Measurements from ENCODE around the gene LMCD1. TPM values are rescaled to one million over a fixed set of nuclear protein-coding genes. Genes with fewer than 3 reads are reported as not detected.

The LMCD1 gene
- total RNA-seq, 1 donor from 2014 or later = 119 TPM

- no peak for DNase-seq (ENCODE audit: low read depth)
These were observed 4.0 kb downstream of the LMCD1 start for GRCh38 chr3:8505621-8506020.

- DNase-seq (ENCODE audit: low read depth) = no peak
These were observed 5.0 kb downstream of the LMCD1 start for GRCh38 chr3:8506571-8507061.

- no peak for DNase-seq (ENCODE audit: low read depth)
These were observed 5.9 kb downstream of the LMCD1 start for GRCh38 chr3:8507496-8507895.

- DNase-seq (ENCODE audit: low read depth) = peak; percentile 97
These were observed 8.3 kb downstream of the LMCD1 start for GRCh38 chr3:8509961-8510360.

- no peak for DNase-seq (ENCODE audit: low read depth)
These were observed 10.6 kb downstream of the LMCD1 start for GRCh38 chr3:8512234-8512633.

GRCh38 chr3:8516047-8516661 lies 14.5 kb downstream of the LMCD1 start:
- no peak for DNase-seq (ENCODE audit: low read depth)

- no peak for DNase-seq (ENCODE audit: low read depth)
These were observed 15.2 kb downstream of the LMCD1 start for GRCh38 chr3:8516783-8517182.

- DNase-seq (ENCODE audit: low read depth) = no peak
These were observed 15.9 kb downstream of the LMCD1 start for GRCh38 chr3:8517487-8517886.

GRCh38 chr3:8518138-8518537 lies 16.5 kb downstream of the LMCD1 start:
- peak; percentile 52 for DNase-seq (ENCODE audit: low read depth)

GRCh38 chr3:8519156-8519555 lies 17.5 kb downstream of the LMCD1 start:
- no peak for DNase-seq (ENCODE audit: low read depth)

GRCh38 chr3:8519774-8520448 lies 18.3 kb downstream of the LMCD1 start:
- no peak for DNase-seq (ENCODE audit: low read depth)

- no peak for DNase-seq (ENCODE audit: low read depth)
These were observed 19.3 kb downstream of the LMCD1 start for GRCh38 chr3:8520816-8521403.

- DNase-seq (ENCODE audit: low read depth) = no peak
These were observed 21.4 kb downstream of the LMCD1 start for GRCh38 chr3:8523041-8523440.

GRCh38 chr3:8524249-8524648 lies 22.6 kb downstream of the LMCD1 start:
- no peak for DNase-seq (ENCODE audit: low read depth)

GRCh38 chr3:8524656-8525399 lies 23.2 kb downstream of the LMCD1 start:
- no peak for DNase-seq (ENCODE audit: low read depth)

- DNase-seq (ENCODE audit: low read depth) = no peak
These were observed 24.3 kb downstream of the LMCD1 start for GRCh38 chr3:8525893-8526292.

GRCh38 chr3:8529181-8529637 lies 27.6 kb downstream of the LMCD1 start:
- DNase-seq (ENCODE audit: low read depth) = peak; percentile 84

- DNase-seq (ENCODE audit: low read depth) = peak; percentile 79
These were observed 28.3 kb downstream of the LMCD1 start for GRCh38 chr3:8529738-8530525.

GRCh38 chr3:8530581-8530980 lies 29.0 kb downstream of the LMCD1 start:
- DNase-seq (ENCODE audit: low read depth) = no peak

- DNase-seq (ENCODE audit: low read depth) = peak; percentile 72
These were observed 30.7 kb downstream of the LMCD1 start for GRCh38 chr3:8532251-8532871.
